Body of pancreas (tissue), 4 donors: ENCODE data around the gene NMT1.

ENCODE experiments used
- POLR2A ChIP-seq, 3 donors: fragments of 450-650 bp; IDR thresholded peaks; one replicate each; pipeline ENCODE4 v1.6.1; 2016; ENCODE audit warnings: antibody characterized with exemption in 3 of 3, mild to moderate bottlenecking in 2 of 3
- TF ChIP-seq, protein P1 (sequence below), 7 experiments: fragments of 450-650 bp in 4 of 7; fragments of 200-600 bp in 3 of 7; sonication (generic) in 3 of 7; IDR thresholded peaks; one replicate each; pipeline ENCODE4 v1.5.1; 2016 to 2019; ENCODE audit warnings: antibody characterized with exemption in 7 of 7

DNA sequence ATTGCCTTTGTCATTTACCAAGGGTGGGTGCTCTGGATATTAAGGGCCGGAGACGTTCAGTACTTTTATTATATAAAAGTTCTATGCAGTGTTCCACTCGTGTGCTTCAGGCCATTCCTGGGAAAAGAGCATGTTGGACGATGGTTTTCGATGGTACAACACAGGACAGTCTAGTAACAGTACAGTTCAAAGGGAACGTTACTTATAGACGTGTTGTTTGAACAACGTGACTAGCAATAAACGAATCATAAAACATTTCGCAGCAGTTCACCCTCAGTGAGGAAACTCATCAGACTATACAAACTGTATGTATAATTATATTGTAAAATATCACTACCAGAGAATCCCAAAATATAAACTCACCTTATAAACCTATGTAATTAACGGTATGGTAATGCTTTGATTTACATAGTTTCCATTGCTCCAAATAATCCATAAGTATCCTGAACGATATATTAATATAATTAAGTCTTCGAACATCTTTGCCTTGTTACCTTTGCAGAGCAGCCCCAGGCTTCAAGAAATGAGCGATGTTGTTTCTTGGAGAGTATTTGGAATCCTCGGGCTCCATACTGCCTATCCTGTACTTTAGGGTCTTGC lies 589 bp downstream of the NMT1 start:
- TF ChIP-seq, protein P1, sequence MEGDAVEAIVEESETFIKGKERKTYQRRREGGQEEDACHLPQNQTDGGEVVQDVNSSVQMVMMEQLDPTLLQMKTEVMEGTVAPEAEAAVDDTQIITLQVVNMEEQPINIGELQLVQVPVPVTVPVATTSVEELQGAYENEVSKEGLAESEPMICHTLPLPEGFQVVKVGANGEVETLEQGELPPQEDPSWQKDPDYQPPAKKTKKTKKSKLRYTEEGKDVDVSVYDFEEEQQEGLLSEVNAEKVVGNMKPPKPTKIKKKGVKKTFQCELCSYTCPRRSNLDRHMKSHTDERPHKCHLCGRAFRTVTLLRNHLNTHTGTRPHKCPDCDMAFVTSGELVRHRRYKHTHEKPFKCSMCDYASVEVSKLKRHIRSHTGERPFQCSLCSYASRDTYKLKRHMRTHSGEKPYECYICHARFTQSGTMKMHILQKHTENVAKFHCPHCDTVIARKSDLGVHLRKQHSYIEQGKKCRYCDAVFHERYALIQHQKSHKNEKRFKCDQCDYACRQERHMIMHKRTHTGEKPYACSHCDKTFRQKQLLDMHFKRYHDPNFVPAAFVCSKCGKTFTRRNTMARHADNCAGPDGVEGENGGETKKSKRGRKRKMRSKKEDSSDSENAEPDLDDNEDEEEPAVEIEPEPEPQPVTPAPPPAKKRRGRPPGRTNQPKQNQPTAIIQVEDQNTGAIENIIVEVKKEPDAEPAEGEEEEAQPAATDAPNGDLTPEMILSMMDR (IDR thresholded peaks at IDR 0.05) = no peak
- TF ChIP-seq POLR2A (IDR thresholded peaks at IDR 0.05) = no peak
